HepG2 (cell line): ENCODE data around the gene IQCN. TPM values are rescaled to one million over a fixed set of nuclear protein-coding genes. Genes with fewer than 3 reads are reported as not detected.

ENCODE experiments used
- ADNP ChIP-seq: sonication (generic); formaldehyde crosslinking; IDR thresholded peaks from 2 replicates; pipeline ENCODE4 v1.4.0; 2020; ENCODE audit warnings: missing genetic modification reagents
- CHCHD3 ChIP-seq: sonication (generic); formaldehyde crosslinking; IDR thresholded peaks from 2 replicates; pipeline ENCODE4 v1.8.0; 2022; ENCODE audit warnings: mild to moderate bottlenecking, missing genetic modification reagents, moderate library complexity
- HMG20B ChIP-seq: conservative IDR thresholded peaks from 2 replicates; pipeline ENCODE4 v1.6.1; 2016; ENCODE audit warnings: missing genetic modification reagents, missing compliant biosample characterization
- HNRNPH1 ChIP-seq: fragments of 200-400 bp; formaldehyde crosslinking; optimal IDR thresholded peaks from 2 replicates; pipeline ENCODE3; 2017; ENCODE audit warnings: mild to moderate bottlenecking, low read depth, low read length
- KAT2B ChIP-seq: fragments of 150-350 bp; IDR thresholded peaks from 2 replicates; pipeline ENCODE4 v1.6.1; 2014; ENCODE audit warnings: low read depth, low read length, borderline replicate concordance
- NFYB ChIP-seq: sonication (generic); formaldehyde crosslinking; IDR thresholded peaks from 2 replicates; pipeline ENCODE4 v1.4.0; 2020; ENCODE audit warnings: missing genetic modification reagents
- SNAPC2 ChIP-seq: sonication (generic); formaldehyde crosslinking; IDR thresholded peaks from 2 replicates; pipeline ENCODE4 v1.8.1; 2022; ENCODE audit warnings: mild to moderate bottlenecking, missing genetic modification reagents
- TBL1XR1 ChIP-seq: fragments of 150-350 bp; IDR thresholded peaks from 2 replicates; pipeline ENCODE4 v1.6.1; 2014; ENCODE audit warnings: borderline replicate concordance, low read length; ENCODE audit not compliant: partially characterized antibody
- polyA plus RNA-seq, 8 experiments: library from polyadenylated mRNA; depleted of rRNA in 3 of 8; stranded (reverse) in 7 of 8; unstranded in 1 of 8; fragments of >200 nt; fragmentation: Illumina TruSeq in 4 of 8; extraction: Trizol in 4 of 8; gene quantifications; 2 replicates each; pipeline versions ENCODE4 v1.2.1 to v1.2.3, GENCODE V29; 2011 to 2016; ENCODE audit warnings: low read depth in 4 of 8, missing spikeins in 1 of 8, mixed read lengths in 1 of 8; ENCODE audit not compliant: insufficient read depth in 1 of 8
- total RNA-seq, 5 experiments: library from RNA; depleted of rRNA; stranded (reverse); fragments of >200 nt; fragmentation: Illumina TruSeq; extraction: Trizol; gene quantifications; 2 replicates each; pipeline ENCODE4 v1.2.3, GENCODE V29; 2016; ENCODE audit warnings: low read depth in 1 of 5
- TF ChIP-seq, protein P1 (sequence below): IDR thresholded peaks from 2 replicates; pipeline ENCODE4 v1.6.1; 2016; ENCODE audit warnings: control low read depth
- TF ChIP-seq, protein P2 (sequence below): sonication (generic); formaldehyde crosslinking; IDR thresholded peaks from 2 replicates; pipeline ENCODE4 v1.4.0; 2020; ENCODE audit warnings: mild to moderate bottlenecking, missing genetic modification reagents
- TF ChIP-seq, protein P3 (sequence below): sonication (generic); formaldehyde crosslinking; IDR thresholded peaks from 2 replicates; pipeline ENCODE4 v1.5.0; 2020; ENCODE audit warnings: missing genetic modification reagents
- TF ChIP-seq, protein P4 (sequence below): sonication (generic); formaldehyde crosslinking; IDR thresholded peaks from 2 replicates; pipeline ENCODE4 v1.5.1; 2020; ENCODE audit warnings: mild to moderate bottlenecking, missing genetic modification reagents
- TF ChIP-seq, protein P5 (sequence below): sonication (generic); formaldehyde crosslinking; IDR thresholded peaks from 2 replicates; pipeline ENCODE4 v1.4.0; 2020; ENCODE audit warnings: missing genetic modification reagents

The IQCN gene
- total and polyA plus RNA-seq, 2 of the 13 experiments (the other 11 are each of a cell fraction or from before 2014, with no cell fraction given): 0.04 to 0.18 TPM

DNA sequence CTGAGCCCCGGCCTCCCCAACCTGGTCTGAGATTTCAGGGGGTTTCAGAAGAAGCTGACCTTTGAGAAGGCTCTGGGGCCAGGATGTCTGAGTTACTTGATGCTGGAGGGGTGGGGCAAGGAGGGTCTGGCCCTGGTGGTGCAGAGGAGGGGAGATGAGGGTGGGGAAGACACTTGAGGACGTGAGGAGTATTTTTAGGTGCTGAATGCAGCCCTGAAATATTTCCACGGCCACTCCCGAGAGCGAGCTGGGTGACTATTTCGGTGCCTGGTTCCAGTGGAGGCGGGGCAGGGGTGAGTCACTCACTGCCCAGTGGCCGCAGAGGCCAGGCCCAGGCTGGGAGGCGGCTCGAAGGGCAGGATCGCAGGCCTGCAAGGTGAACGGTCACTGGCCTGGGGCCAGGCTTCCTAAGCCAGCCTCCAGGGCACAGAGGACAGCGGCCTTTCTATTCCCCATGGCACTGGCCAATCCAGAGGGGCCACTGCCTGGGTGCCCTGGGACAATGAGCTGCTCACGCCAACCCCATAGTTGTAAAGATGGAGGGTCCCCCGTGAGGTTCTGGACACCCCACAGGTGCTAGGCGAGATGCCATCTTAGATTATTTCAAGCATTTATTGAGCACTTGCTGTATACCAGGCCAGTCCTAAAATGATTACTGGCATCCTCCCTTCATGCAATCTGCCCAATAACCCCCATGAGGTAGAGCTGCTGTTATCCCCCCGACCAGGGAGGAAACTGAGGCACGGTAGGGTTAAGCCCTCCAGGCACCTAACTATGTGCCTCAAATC, 26.9 kb upstream of the IQCN start (continued):
- TF ChIP-seq, protein P1, sequence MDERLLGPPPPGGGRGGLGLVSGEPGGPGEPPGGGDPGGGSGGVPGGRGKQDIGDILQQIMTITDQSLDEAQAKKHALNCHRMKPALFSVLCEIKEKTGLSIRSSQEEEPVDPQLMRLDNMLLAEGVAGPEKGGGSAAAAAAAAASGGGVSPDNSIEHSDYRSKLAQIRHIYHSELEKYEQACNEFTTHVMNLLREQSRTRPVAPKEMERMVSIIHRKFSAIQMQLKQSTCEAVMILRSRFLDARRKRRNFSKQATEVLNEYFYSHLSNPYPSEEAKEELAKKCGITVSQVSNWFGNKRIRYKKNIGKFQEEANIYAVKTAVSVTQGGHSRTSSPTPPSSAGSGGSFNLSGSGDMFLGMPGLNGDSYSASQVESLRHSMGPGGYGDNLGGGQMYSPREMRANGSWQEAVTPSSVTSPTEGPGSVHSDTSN (CRISPR knock-in tag): no peak
- no peak for TF ChIP-seq CHCHD3 (CRISPR knock-in tag)
- TF ChIP-seq TBL1XR1: no peak
- TF ChIP-seq, protein P2, sequence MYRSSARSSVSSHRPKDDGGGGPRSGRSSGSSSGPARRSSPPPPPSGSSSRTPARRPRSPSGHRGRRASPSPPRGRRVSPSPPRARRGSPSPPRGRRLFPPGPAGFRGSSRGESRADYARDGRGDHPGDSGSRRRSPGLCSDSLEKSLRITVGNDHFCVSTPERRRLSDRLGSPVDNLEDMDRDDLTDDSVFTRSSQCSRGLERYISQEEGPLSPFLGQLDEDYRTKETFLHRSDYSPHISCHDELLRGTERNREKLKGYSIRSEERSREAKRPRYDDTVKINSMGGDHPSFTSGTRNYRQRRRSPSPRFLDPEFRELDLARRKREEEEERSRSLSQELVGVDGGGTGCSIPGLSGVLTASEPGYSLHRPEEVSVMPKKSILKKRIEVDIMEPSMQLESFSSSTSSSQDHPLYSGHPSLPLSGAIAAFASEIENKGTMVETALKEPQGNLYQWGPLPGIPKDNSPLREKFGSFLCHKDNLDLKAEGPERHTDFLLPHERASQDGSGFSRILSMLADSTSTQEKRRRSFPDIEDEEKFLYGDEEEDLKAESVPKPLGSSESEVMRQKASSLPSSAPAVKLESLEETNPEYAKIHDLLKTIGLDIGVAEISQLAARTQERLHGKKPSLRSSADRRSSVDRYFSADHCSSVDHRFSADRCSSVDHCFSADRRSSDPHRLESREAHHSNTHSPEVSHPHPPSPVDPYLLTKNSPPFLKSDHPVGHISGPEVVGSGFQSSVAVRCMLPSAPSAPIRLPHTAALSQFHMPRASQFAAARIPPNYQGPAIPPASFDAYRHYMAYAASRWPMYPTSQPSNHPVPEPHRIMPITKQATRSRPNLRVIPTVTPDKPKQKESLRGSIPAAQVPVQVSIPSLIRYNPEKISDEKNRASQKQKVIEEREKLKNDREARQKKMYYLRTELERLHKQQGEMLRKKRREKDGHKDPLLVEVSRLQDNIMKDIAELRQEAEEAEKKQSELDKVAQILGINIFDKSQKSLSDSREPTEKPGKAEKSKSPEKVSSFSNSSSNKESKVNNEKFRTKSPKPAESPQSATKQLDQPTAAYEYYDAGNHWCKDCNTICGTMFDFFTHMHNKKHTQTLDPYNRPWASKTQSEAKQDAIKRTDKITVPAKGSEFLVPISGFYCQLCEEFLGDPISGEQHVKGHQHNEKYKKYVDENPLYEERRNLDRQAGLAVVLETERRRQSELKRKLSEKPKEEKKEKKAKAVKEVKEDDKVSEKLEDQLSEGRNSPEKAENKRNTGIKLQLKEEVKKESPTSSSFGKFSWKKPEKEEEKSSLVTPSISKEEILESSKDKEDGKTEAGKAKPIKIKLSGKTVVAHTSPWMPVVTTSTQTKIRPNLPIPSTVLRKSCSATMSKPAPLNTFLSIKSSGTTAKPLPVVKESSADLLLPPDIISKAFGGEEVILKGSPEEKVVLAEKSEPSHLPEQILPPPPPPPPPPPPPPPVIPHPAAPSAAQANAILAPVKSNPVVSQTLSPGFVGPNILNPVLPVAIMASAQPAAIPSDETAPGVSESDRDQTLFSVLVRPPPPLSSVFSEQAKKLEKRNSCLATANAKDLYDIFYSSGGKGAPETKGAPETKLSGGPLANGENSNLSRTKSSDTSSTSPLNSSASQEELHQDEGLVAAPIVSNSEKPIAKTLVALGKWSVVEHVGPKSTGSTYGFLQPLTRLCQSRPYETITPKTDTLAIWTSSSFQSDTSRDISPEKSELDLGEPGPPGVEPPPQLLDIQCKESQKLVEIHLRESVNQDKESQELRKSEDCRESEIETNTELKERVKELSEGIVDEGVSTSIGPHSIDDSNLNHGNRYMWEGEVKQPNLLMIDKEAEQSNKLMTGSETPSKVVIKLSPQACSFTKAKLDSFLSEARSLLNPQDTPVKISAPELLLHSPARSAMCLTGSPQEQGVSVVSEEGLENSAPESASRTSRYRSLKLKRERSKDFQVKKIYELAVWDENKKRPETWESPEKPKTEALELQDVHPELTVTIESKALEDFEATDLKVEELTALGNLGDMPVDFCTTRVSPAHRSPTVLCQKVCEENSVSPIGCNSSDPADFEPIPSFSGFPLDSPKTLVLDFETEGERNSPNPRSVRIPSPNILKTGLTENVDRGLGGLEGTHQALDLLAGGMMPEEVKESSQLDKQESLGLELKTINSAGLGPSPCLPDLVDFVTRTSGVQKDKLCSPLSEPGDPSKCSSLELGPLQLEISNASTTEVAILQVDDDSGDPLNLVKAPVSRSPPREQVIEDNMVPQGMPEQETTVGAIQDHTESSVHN (CRISPR knock-in tag): no peak
- TF ChIP-seq, protein P3, sequence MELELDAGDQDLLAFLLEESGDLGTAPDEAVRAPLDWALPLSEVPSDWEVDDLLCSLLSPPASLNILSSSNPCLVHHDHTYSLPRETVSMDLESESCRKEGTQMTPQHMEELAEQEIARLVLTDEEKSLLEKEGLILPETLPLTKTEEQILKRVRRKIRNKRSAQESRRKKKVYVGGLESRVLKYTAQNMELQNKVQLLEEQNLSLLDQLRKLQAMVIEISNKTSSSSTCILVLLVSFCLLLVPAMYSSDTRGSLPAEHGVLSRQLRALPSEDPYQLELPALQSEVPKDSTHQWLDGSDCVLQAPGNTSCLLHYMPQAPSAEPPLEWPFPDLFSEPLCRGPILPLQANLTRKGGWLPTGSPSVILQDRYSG: no peak
- 0 out of 2 replicates have a peak, but pooled peaks have one; percentile 17 for TF ChIP-seq ADNP (CRISPR knock-in tag)
- TF ChIP-seq KAT2B: no peak
- TF ChIP-seq, protein P4, sequence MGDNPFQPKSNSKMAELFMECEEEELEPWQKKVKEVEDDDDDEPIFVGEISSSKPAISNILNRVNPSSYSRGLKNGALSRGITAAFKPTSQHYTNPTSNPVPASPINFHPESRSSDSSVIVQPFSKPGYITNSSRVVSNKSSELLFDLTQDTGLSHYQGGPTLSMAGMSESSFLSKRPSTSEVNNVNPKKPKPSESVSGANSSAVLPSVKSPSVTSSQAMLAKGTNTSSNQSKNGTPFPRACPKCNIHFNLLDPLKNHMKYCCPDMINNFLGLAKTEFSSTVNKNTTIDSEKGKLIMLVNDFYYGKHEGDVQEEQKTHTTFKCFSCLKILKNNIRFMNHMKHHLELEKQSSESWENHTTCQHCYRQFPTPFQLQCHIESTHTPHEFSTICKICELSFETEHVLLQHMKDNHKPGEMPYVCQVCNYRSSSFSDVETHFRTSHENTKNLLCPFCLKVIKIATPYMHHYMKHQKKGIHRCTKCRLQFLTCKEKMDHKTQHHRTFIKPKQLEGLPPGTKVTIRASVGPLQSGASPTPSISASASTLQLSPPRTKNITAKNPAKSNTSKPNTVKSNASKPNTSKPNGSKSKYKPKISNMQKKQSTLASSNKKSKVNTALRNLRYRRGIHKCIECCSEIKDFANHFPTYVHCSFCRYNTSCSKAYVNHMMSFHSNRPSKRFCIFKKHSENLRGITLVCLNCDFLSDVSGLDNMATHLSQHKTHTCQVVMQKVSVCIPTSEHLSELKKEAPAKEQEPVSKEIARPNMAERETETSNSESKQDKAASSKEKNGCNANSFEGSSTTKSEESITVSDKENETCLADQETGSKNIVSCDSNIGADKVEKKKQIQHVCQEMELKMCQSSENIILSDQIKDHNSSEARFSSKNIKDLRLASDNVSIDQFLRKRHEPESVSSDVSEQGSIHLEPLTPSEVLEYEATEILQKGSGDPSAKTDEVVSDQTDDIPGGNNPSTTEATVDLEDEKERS (CRISPR knock-in tag): no peak
- TF ChIP-seq HMG20B: no peak
- TF ChIP-seq NFYB (CRISPR knock-in tag): no peak
- no peak for TF ChIP-seq HNRNPH1
- no peak for TF ChIP-seq SNAPC2 (CRISPR knock-in tag)
- TF ChIP-seq, protein P5, sequence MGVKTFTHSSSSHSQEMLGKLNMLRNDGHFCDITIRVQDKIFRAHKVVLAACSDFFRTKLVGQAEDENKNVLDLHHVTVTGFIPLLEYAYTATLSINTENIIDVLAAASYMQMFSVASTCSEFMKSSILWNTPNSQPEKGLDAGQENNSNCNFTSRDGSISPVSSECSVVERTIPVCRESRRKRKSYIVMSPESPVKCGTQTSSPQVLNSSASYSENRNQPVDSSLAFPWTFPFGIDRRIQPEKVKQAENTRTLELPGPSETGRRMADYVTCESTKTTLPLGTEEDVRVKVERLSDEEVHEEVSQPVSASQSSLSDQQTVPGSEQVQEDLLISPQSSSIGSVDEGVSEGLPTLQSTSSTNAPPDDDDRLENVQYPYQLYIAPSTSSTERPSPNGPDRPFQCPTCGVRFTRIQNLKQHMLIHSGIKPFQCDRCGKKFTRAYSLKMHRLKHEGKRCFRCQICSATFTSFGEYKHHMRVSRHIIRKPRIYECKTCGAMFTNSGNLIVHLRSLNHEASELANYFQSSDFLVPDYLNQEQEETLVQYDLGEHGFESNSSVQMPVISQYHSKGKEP (CRISPR knock-in tag): no peak
